Measurements from ENCODE around the gene PTPRM.

DNA sequence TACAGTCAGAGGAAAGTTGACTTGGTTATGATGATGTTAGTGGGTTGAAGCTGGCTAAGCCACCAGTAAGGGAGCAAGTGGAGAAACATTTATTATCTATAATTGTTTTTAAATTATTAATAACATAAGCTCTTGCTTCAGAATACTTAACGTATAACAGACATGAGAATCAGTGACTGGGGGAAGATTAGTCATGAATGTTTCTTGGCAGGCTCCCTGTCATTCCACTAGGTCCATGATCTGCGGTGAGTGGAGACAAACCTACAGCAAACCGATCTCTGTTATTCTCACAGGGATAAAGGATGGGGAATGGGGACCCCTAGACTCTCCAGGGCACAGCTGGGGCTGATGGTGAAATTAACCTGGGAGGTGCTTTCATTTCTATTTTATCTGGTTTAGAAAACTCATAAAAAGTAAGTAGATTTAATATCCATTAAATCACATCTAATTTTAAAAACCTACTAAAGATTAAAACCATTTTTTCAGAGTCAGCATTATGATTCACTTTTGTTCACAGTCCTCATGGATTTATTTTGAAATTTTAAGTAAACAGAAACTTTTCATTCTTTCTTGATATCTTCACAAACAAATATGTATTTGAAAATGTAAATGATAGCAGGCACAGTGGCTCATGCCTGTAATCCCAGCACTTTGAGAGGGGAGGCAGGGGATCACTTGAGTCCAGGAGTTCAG lies 420.3 kb downstream of the PTPRM start:
- TF ChIP-seq SP1 (IDR thresholded peaks at IDR 0.05; ENCODE audit: low read depth, low read length), result no peak
- TF ChIP-seq, protein P1, sequence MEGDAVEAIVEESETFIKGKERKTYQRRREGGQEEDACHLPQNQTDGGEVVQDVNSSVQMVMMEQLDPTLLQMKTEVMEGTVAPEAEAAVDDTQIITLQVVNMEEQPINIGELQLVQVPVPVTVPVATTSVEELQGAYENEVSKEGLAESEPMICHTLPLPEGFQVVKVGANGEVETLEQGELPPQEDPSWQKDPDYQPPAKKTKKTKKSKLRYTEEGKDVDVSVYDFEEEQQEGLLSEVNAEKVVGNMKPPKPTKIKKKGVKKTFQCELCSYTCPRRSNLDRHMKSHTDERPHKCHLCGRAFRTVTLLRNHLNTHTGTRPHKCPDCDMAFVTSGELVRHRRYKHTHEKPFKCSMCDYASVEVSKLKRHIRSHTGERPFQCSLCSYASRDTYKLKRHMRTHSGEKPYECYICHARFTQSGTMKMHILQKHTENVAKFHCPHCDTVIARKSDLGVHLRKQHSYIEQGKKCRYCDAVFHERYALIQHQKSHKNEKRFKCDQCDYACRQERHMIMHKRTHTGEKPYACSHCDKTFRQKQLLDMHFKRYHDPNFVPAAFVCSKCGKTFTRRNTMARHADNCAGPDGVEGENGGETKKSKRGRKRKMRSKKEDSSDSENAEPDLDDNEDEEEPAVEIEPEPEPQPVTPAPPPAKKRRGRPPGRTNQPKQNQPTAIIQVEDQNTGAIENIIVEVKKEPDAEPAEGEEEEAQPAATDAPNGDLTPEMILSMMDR (IDR thresholded peaks at IDR 0.05; ENCODE audit: control extremely low read depth in 1 of 3, insufficient read depth in 1 of 3, low read depth in 1 of 3, low read length in 3 of 3), result no peak
- no peak for TF ChIP-seq RAD21 (IDR thresholded peaks at IDR 0.05 in 1 of 2, conservative IDR thresholded peaks at IDR 0.05 in 1 of 2; ENCODE audit: low read depth in 2 of 2, low read length in 2 of 2)
- TF ChIP-seq EGR1 (IDR thresholded peaks at IDR 0.05; ENCODE audit: borderline replicate concordance, low read depth, low read length), result no peak
- TF ChIP-seq POLR2A (IDR thresholded peaks at IDR 0.05; ENCODE audit: control extremely low read depth in 1 of 2, low read depth in 2 of 2, low read length in 2 of 2), result no peak
- TF ChIP-seq POLR2AphosphoS5 (IDR thresholded peaks at IDR 0.05; ENCODE audit: low read depth, low read length), result no peak
- no peak for TF ChIP-seq TBP (IDR thresholded peaks at IDR 0.05; ENCODE audit: low read depth, low read length)
- TF ChIP-seq, protein P2, sequence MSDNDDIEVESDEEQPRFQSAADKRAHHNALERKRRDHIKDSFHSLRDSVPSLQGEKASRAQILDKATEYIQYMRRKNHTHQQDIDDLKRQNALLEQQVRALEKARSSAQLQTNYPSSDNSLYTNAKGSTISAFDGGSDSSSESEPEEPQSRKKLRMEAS (IDR thresholded peaks at IDR 0.05), result no peak
- no peak for TF ChIP-seq MAFK (IDR thresholded peaks at IDR 0.05; ENCODE audit: low read depth, low read length)
- no peak for TF ChIP-seq GABPA (IDR thresholded peaks at IDR 0.05; ENCODE audit: borderline replicate concordance, insufficient read depth, low read length)
